ENCODE results near the gene POMP. TPM values are rescaled to one million over a fixed set of nuclear protein-coding genes. Genes with fewer than 3 reads are reported as not detected.

POMP gene
- total RNA-seq, 1 experiment from 2014 or later: 102 TPM

GRCh38 chr13:28716511-28716910 is 57.6 kb downstream of the POMP start:
- no peak overlapping the region for H2BK120ac ChIP-seq (ENCODE audit: low read depth, low read length, poor library complexity, severe bottlenecking)
- no peak overlapping the region for H3K4me2 ChIP-seq (ENCODE audit: insufficient read depth, insufficient read length, low read length)
- H2BK15ac ChIP-seq (ENCODE audit: low read depth, low read length): no peak overlapping the region
- no peak overlapping the region for H4K91ac ChIP-seq (ENCODE audit: insufficient read length, low read depth, low read length)
- no peak overlapping the region for H4K8ac ChIP-seq (replicated peaks; ENCODE audit: insufficient read length, low read depth, low read length)
- H4K20me1 ChIP-seq (ENCODE audit: control insufficient read depth, insufficient read depth, insufficient read length): no peaks in the 10 kb centered on the region
- Mint-ChIP-seq H3K9me3 (no peaks in the 10 kb centered on the region; a peak in 1 of 5 replicates), H3K27me3 (ENCODE audit: low read depth) (peaks cover 34% of the 10 kb centered on the region), H3K4me3 (no peak overlapping the region), H3K36me3 (ENCODE audit: insufficient read depth in 1 of 3, low read depth in 3 of 3) (no peaks in the 10 kb centered on the region; a peak in 1 of 7 replicates), H3K27ac (no peak overlapping the region), H3K4me1 (peaks cover 12 to 14% of the 10 kb centered on the region in 2 experiments)
- H3K79me1 ChIP-seq (ENCODE audit: insufficient read depth, low read depth, low read length, poor library complexity, severe bottlenecking): no peaks in the 10 kb centered on the region
- TF ChIP-seq, protein P1, sequence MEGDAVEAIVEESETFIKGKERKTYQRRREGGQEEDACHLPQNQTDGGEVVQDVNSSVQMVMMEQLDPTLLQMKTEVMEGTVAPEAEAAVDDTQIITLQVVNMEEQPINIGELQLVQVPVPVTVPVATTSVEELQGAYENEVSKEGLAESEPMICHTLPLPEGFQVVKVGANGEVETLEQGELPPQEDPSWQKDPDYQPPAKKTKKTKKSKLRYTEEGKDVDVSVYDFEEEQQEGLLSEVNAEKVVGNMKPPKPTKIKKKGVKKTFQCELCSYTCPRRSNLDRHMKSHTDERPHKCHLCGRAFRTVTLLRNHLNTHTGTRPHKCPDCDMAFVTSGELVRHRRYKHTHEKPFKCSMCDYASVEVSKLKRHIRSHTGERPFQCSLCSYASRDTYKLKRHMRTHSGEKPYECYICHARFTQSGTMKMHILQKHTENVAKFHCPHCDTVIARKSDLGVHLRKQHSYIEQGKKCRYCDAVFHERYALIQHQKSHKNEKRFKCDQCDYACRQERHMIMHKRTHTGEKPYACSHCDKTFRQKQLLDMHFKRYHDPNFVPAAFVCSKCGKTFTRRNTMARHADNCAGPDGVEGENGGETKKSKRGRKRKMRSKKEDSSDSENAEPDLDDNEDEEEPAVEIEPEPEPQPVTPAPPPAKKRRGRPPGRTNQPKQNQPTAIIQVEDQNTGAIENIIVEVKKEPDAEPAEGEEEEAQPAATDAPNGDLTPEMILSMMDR (conservative IDR thresholded peaks at IDR 0.05): no peak
- no peaks in the 10 kb centered on the region for H3K9me3 ChIP-seq (ENCODE audit: control insufficient read depth, low read depth, low read length)
- WGBS (ENCODE audit: extremely low coverage, insufficient read length, low lambda C conversion rate): no CpG with 5 or more reads among the region's 8 CpGs
- no peak overlapping the region for H2AFZ ChIP-seq (ENCODE audit: low read length)
- no peak overlapping the region for H3K56ac ChIP-seq (ENCODE audit: insufficient read length, low read depth, low read length)
- no peak overlapping the region for H3T11ph ChIP-seq (ENCODE audit: low read length)
- no peak overlapping the region for H3K14ac ChIP-seq (ENCODE audit: insufficient read depth, low read length)
- no peak for DNase-seq
- H4K5ac ChIP-seq (ENCODE audit: insufficient read length, low read depth, low read length): no peak overlapping the region
- no peak overlapping the region for H3K4ac ChIP-seq (ENCODE audit: low read depth, low read length)
- H3K4me1 ChIP-seq (ENCODE audit: insufficient read depth, low read length): no peaks in the 10 kb centered on the region
- peaks cover 4% of the 10 kb centered on the region for H3K23me2 ChIP-seq (ENCODE audit: insufficient read length, low read depth, low read length, poor library complexity, severe bottlenecking)
- no peak overlapping the region for H3K23ac ChIP-seq (ENCODE audit: insufficient read length, low read depth, low read length)
- no peak overlapping the region for H3K18ac ChIP-seq (ENCODE audit: insufficient read length, low read depth, low read length)
- H2AK5ac ChIP-seq (ENCODE audit: insufficient read length, low read length): no peak overlapping the region
- no peaks in the 10 kb centered on the region; the same call in 1 of the 2 replicates for H3K27me3 ChIP-seq (ENCODE audit: insufficient read depth, low read length)
- H3K9ac ChIP-seq (ENCODE audit: extremely low read depth, insufficient read length, low read length): no peak overlapping the region
- no peak overlapping the region for H3K27ac ChIP-seq (ENCODE audit: insufficient read length, low read depth, low read length)
- H3K79me2 ChIP-seq (ENCODE audit: insufficient read depth, low read length): no peaks in the 10 kb centered on the region
- H2BK20ac ChIP-seq (ENCODE audit: low read depth, low read length, poor library complexity, severe bottlenecking): no peak overlapping the region
- no peak overlapping the region for H2BK12ac ChIP-seq (ENCODE audit: insufficient read length, low read depth, low read length)
- no peak overlapping the region for H2BK5ac ChIP-seq (ENCODE audit: insufficient read length, low read length)

All from H9 (cell line).